ENCODE measurements around the gene MAN2B2.

The MAN2B2 gene

GRCh38 chr4:6551660-6552059, 23.3 kb upstream of the MAN2B2 start:
- H3K27ac Mint-ChIP-seq: no peak overlapping the region
- H3K4me3 Mint-ChIP-seq: no peak overlapping the region
- DNase-seq (no peak), ATAC-seq (no peak)
- peaks cover 31% of the 10 kb centered on the region for H3K27me3 Mint-ChIP-seq
- H3K9me3 Mint-ChIP-seq: peaks cover 10% of the 10 kb centered on the region
- H3K4me1 Mint-ChIP-seq: no peaks in the 10 kb centered on the region
- H3K36me3 Mint-ChIP-seq (ENCODE audit: low read depth): no peaks in the 10 kb centered on the region

DNA sequence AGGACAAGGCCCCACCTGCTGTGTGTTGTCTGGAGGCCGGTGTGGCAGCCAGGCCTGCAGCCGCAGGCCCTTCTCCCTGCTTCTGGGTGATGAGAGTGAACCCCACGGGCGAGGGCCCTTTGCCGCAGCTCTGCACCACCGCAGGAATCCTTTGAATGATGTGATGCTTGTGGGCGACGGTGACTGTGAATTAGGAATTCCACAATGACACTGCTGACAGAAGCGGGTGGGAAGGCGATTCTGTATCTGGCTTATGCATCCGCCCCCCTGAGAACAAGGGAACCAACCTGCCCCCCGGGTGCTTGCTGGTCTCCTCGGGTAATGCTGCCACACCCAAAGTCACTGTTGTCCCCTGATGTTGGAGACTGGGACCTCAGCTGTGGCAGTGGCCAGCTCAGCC, 19.5 kb upstream of the MAN2B2 start:
- H3K4me3 Mint-ChIP-seq: no peak overlapping the region
- no peak for DNase-seq
- no peak overlapping the region for H3K27ac Mint-ChIP-seq
- ATAC-seq: no peak
- peaks cover 10% of the 10 kb centered on the region for H3K9me3 Mint-ChIP-seq
- no peaks in the 10 kb centered on the region for H3K4me1 Mint-ChIP-seq
- H3K36me3 Mint-ChIP-seq (ENCODE audit: low read depth): no peaks in the 10 kb centered on the region
- peaks cover 28% of the 10 kb centered on the region for H3K27me3 Mint-ChIP-seq

GRCh38 chr4:6556263-6556662, 18.7 kb upstream of the MAN2B2 start:
- H3K9me3 Mint-ChIP-seq: peaks cover 10% of the 10 kb centered on the region
- no peaks in the 10 kb centered on the region for H3K4me1 Mint-ChIP-seq
- no peak overlapping the region for H3K4me3 Mint-ChIP-seq
- H3K27me3 Mint-ChIP-seq: peaks cover 33% of the 10 kb centered on the region
- DNase-seq (no peak), ATAC-seq (no peak)
- no peak overlapping the region for H3K27ac Mint-ChIP-seq
- H3K36me3 Mint-ChIP-seq (ENCODE audit: low read depth): no peaks in the 10 kb centered on the region

- no peak overlapping the region for H3K27ac Mint-ChIP-seq
- H3K36me3 Mint-ChIP-seq (ENCODE audit: low read depth): no peaks in the 10 kb centered on the region
- peaks cover 5% of the 10 kb centered on the region for H3K9me3 Mint-ChIP-seq
- DNase-seq: no peak
- ATAC-seq: no peak
- no peak overlapping the region for H3K4me3 Mint-ChIP-seq
- H3K27me3 Mint-ChIP-seq: peaks cover 40% of the 10 kb centered on the region
- H3K4me1 Mint-ChIP-seq: no peaks in the 10 kb centered on the region
Measured at GRCh38 chr4:6557185-6557584, 17.8 kb upstream of the MAN2B2 start.

- Mint-ChIP-seq H3K4me1 (no peaks in the 10 kb centered on the region), H3K4me3 (no peak overlapping the region), H3K27me3 (peaks cover 46% of the 10 kb centered on the region), H3K9me3 (no peaks in the 10 kb centered on the region), H3K36me3 (ENCODE audit: low read depth) (no peaks in the 10 kb centered on the region), H3K27ac (no peak overlapping the region)
- ATAC-seq (no peak), DNase-seq (no peak)
Measured at GRCh38 chr4:6557856-6558255, 17.1 kb upstream of the MAN2B2 start.

DNA sequence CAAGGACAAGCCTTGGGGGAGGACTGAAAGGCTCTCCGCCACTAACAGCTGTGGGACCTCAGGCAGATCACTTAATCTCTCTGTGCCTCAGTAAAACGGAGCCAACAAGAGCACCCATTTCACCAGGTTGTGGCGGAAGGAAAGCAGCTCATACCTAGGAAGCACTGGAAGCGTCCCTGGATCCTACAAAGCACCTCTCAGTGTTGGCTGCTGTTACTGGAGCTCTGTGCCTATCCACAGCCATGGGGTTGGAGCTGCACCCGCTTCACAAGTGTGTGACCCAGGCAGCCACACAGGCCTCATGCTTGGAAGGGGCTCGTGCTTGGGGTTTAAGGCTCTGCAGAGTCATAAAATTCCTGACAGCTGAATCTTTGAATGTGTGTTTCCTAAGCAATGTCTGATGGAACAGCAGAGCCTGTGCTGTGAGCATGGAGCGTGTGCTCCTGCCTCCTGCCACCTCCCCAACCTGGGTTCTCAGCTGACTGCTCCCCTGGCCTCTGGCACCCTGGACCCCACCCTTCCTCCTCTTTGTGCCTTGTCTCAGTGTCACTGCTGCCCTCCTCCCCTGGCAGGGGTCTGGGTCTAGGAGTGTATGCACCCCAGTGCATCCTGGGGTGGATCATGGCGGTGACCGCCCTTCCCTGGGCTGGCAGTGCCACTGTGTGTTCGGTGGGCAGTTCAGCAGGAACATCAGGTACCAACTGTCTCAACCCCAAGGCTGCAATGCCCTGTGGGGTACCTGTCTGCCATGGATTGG, 14.4 kb upstream of the MAN2B2 start:
- H3K27me3 Mint-ChIP-seq: peaks cover 56% of the 10 kb centered on the region
- no peak for ATAC-seq
- H3K4me3 Mint-ChIP-seq: no peak overlapping the region
- no peak for DNase-seq
- no peaks in the 10 kb centered on the region for H3K9me3 Mint-ChIP-seq
- H3K27ac Mint-ChIP-seq: no peak overlapping the region
- no peaks in the 10 kb centered on the region for H3K4me1 Mint-ChIP-seq
- no peaks in the 10 kb centered on the region for H3K36me3 Mint-ChIP-seq (ENCODE audit: low read depth)

GRCh38 chr4:6561173-6561516, 13.8 kb upstream of the MAN2B2 start:
- Mint-ChIP-seq H3K27ac (no peak overlapping the region), H3K4me3 (no peak overlapping the region), H3K9me3 (no peaks in the 10 kb centered on the region), H3K27me3 (peaks cover 57% of the 10 kb centered on the region), H3K36me3 (ENCODE audit: low read depth) (no peaks in the 10 kb centered on the region), H3K4me1 (no peaks in the 10 kb centered on the region)
- ATAC-seq (no peak), DNase-seq (no peak)

DNA sequence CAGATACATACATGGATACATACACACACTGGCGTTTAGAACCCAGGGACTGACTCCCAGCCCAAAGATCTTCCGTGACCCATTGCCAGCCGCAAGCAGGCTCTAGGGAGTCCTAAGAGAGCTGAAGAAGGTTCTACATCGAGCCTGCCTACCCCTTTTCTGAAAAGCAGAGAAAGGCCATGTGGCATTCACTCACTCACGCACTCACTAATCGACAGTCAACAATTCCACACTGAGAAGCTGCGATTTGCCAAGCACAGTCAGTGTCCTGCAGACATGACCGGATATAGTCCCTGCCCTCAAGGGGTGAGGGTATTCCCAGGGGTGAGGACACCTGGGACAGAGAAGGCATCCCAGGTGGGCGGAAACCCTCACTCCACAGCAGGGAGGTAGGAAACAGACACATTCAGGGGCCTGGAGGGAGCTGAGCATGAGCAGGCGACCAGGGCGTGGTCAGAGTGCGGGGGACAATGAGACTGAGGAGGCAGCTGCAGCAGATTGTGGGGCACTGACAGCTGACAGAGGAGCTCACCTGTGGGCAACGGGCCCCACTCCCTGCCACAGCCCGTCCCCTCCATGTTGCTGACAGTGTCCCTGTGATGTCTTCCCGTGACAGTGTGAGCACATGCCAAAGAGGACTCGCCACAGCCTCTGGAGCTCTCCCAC, 13.2 kb upstream of the MAN2B2 start:
- H3K4me1 Mint-ChIP-seq: no peaks in the 10 kb centered on the region
- ATAC-seq (no peak), DNase-seq (no peak)
- no peaks in the 10 kb centered on the region for H3K36me3 Mint-ChIP-seq (ENCODE audit: low read depth)
- H3K4me3 Mint-ChIP-seq: no peak overlapping the region
- H3K9me3 Mint-ChIP-seq: no peaks in the 10 kb centered on the region
- H3K27me3 Mint-ChIP-seq: peaks cover 57% of the 10 kb centered on the region
- no peak overlapping the region for H3K27ac Mint-ChIP-seq

DNA sequence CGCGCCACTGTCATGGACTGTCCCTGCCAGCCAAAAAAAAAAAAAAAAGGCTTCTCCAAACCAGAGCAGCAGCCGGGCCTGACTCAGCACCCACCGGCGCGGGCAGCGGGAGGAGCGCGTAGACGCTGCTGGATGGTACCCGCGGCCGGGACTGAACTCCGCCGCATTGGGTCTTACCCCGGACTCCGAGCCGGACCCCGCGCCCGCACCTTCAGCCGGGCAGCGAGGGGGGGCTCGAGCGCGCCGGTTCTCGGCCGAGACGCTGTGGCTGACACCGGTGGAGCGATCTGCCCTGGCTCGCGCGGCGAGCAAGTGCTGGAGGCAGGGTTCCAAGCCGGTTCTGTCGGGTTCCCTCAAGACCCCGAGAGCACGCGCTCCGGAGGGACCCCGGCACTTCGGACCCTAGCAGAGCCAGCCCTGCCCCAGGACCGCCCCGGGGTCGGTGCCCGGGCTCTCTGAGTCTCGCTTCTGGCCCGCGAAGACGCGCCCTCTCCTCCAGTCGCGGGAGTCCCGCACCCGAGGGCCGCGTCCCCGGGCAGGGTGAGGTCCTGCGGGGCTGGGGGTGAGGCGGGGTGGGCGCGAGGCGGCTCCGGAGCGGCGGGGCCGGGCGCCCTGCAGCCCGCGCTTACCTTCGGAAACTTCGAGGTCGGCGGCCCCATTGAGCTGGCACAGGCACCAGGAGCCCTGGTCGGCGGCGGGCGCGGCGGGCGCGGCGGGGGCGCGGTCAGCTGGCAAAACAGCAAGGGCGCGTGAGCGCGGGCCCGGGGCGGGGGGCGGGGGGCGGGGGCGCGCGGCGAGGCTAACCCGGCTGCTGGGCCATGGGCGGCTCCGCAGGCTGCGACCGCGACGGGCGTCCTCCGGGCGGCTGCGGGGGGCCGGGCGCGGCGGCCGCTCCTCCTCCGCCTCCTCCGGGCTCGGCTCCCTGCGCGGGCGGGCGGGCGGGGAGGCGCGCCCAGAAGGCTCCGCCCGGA, 11.8 kb upstream of the MAN2B2 start:
- H3K4me3 Mint-ChIP-seq: no peak overlapping the region
- ATAC-seq (no peak), DNase-seq (no peak)
- no peak overlapping the region for H3K27ac Mint-ChIP-seq
- H3K27me3 Mint-ChIP-seq: peaks cover 53% of the 10 kb centered on the region
- H3K36me3 Mint-ChIP-seq (ENCODE audit: low read depth): no peaks in the 10 kb centered on the region
- H3K9me3 Mint-ChIP-seq: no peaks in the 10 kb centered on the region
- no peaks in the 10 kb centered on the region for H3K4me1 Mint-ChIP-seq

- H3K27ac Mint-ChIP-seq: no peak overlapping the region
Measured at GRCh38 chr4:6563935-6564645, 10.9 kb upstream of the MAN2B2 start.

DNA sequence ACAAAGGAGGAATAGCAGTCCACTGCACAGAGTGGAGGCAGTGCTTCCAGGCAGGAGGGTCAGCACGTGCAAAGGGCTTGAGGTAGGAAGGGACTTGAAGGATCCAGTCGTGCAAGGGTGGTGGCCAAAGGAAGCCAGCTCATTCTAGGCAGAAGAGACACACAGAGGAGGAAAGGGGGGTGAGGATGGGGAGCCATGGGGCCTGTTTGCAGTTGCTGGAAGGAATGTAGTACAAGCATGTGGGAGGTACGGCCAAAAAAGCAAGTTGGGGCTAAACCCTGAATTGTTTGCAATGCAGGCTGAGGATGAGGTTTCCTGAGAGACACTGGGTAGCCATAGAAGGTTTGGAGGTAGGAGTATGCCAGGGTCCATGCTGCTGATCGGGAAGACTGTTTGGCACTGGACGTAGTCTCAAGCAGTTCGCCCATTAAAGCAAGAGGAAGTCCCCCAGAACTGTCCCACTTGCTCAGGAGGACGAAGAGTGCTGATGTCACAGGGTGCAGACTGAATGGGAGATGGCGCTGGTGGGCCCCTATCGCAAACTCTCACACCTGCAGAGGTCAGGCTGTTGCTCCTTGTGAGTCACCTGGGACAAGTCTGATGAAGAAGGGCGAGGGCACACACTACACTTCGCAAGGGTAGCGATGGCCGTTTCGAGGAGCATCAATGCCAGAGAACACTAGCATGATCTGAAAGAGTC, 9.1 kb upstream of the MAN2B2 start:
- no peaks in the 10 kb centered on the region for H3K9me3 Mint-ChIP-seq
- DNase-seq (no peak), ATAC-seq (no peak)
- no peak overlapping the region for H3K27ac Mint-ChIP-seq
- H3K4me1 Mint-ChIP-seq: no peaks in the 10 kb centered on the region
- H3K36me3 Mint-ChIP-seq (ENCODE audit: low read depth): no peaks in the 10 kb centered on the region
- H3K4me3 Mint-ChIP-seq: no peak overlapping the region
- H3K27me3 Mint-ChIP-seq: peaks cover 40% of the 10 kb centered on the region

More at GRCh38 chr4:6563935-6564645, 10.9 kb upstream of the MAN2B2 start:
- no peak for DNase-seq
- Mint-ChIP-seq H3K9me3 (no peaks in the 10 kb centered on the region), H3K36me3 (ENCODE audit: low read depth) (no peaks in the 10 kb centered on the region), H3K4me1 (no peaks in the 10 kb centered on the region), H3K4me3 (no peak overlapping the region), H3K27me3 (peaks cover 49% of the 10 kb centered on the region)
- ATAC-seq: no peak

DNA sequence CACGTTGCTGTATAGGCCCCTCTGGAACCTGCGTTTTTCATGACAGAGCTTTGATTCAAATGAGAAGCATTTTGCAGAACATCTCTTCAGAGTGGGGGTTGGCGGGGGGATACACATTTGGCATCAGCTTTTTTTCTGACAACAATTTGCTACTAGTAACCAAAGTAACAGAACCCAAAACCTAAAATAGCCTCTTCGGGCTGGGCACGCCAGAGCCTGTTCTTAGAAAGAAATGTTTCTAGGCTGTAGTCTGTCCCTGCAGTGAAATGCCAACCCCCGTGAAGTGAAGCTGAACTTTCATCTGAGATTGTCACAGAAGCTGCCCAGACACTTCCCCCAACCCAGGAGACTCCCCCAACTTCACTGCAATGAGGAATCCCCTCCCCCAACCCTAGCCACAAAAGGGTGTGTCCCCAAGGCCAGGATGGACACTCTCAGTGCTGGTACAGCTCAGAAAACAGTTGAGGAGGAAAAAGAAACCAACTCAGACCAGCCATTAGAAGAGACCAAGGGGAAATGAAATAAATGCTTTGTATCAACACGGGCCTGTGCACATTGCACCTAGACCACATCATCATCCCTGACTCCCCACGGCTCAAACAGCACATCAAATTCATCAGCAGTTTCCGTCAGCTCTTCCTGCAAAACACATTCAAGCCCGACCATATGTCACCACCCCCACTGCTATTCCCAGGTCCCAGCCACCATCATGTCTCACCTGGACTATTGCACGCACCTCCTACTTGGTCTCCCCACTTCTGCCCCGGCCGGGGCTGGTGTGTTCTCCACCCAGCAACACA, 8.4 kb upstream of the MAN2B2 start:
- peaks cover 35% of the 10 kb centered on the region for H3K27me3 Mint-ChIP-seq

GRCh38 chr4:6567218-6567617, 7.8 kb upstream of the MAN2B2 start:
- H3K4me1 Mint-ChIP-seq: no peaks in the 10 kb centered on the region
- H3K27ac Mint-ChIP-seq: no peak overlapping the region
- H3K27me3 Mint-ChIP-seq: peaks cover 28% of the 10 kb centered on the region

More for the DNA sequence above, 8.4 kb upstream of the MAN2B2 start:
- no peak overlapping the region for H3K27ac Mint-ChIP-seq
- H3K4me1 Mint-ChIP-seq: no peaks in the 10 kb centered on the region
- DNase-seq (no peak), ATAC-seq (no peak)
- no peaks in the 10 kb centered on the region for H3K9me3 Mint-ChIP-seq
- H3K4me3 Mint-ChIP-seq: no peak overlapping the region
- H3K36me3 Mint-ChIP-seq (ENCODE audit: low read depth): no peaks in the 10 kb centered on the region

More at GRCh38 chr4:6567218-6567617, 7.8 kb upstream of the MAN2B2 start:
- DNase-seq: no peak
- no peak overlapping the region for H3K4me3 Mint-ChIP-seq
- no peaks in the 10 kb centered on the region for H3K36me3 Mint-ChIP-seq (ENCODE audit: low read depth)
- no peaks in the 10 kb centered on the region for H3K9me3 Mint-ChIP-seq
- ATAC-seq: no peak
